IMR-90 (cell line): ENCODE data around the gene NBPF8.
"Not testable (repeated sequence)": the region's sequence is repeated elsewhere in the genome, so short reads cannot be mapped to it uniquely, and the experiment has no call there.

Experiments used
- BHLHE40 ChIP-seq: fragments of 150-350 bp; IDR thresholded peaks from 2 replicates; pipeline ENCODE4 v1.6.1; 2016; ENCODE audit warnings: mild to moderate bottlenecking, low read depth, low read length
- FOS ChIP-seq: fragments of 150-350 bp; IDR thresholded peaks from 2 replicates; pipeline ENCODE4 v1.6.1; 2016; ENCODE audit warnings: low read depth, low read length
- MAZ ChIP-seq: IDR thresholded peaks from 2 replicates; pipeline ENCODE4 v1.6.1; 2012; ENCODE audit warnings: low read depth, mild to moderate bottlenecking, low read length, improper control_type of control experiment, moderate library complexity, borderline replicate concordance
- MXI1 ChIP-seq: IDR thresholded peaks from 2 replicates; pipeline ENCODE4 v1.6.1; 2012; ENCODE audit warnings: low read depth, mild to moderate bottlenecking, low read length, moderate library complexity, borderline replicate concordance
- POLR2A ChIP-seq: IDR thresholded peaks from 2 replicates; pipeline ENCODE4 v1.6.1; 2012; ENCODE audit warnings: mild to moderate bottlenecking, low read depth, low read length
- RAD21 ChIP-seq: IDR thresholded peaks from 2 replicates; pipeline ENCODE4 v1.6.1; 2012; ENCODE audit warnings: low read length, improper control_type of control experiment
- RCOR1 ChIP-seq: IDR thresholded peaks from 2 replicates; pipeline ENCODE4 v1.6.1; 2012; ENCODE audit warnings: mild to moderate bottlenecking, low read length, improper control_type of control experiment; ENCODE audit not compliant: insufficient replicate concordance
- SMC3 ChIP-seq: fragments of 150-350 bp; IDR thresholded peaks from 2 replicates; pipeline ENCODE4 v1.6.1; 2016; ENCODE audit warnings: low read depth, mild to moderate bottlenecking, antibody characterized with exemption, low read length, moderate library complexity
- TF ChIP-seq, protein P1 (sequence below): conservative IDR thresholded peaks from 2 replicates; pipeline ENCODE4 v1.5.1; 2012; ENCODE audit warnings: mild to moderate bottlenecking, low read depth, low read length, improper control_type of control experiment

DNA sequence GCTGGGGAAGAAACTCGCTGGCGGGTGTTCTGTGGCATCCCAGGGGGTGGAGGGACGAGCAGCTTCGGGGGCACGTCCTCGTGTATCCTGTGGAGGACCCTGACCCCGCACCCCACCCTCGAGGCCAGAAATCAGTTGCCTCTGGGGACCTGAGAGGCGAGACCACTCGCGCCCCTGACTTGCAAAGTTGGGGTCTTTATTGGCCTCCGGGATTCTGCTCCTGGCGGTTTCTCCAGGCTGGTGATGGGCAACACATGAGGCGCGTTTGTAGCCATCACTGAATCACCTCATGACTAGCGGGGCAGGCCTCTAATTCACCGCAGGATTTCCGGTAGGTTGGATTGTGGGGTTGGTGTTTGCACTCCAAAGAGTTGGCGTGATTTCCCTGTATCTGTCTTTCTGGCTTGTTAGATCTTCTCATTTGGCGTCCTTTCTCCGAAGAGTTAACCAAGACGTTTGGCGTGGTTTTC lies 692 bp downstream of the NBPF8 start:
- TF ChIP-seq, protein P1, sequence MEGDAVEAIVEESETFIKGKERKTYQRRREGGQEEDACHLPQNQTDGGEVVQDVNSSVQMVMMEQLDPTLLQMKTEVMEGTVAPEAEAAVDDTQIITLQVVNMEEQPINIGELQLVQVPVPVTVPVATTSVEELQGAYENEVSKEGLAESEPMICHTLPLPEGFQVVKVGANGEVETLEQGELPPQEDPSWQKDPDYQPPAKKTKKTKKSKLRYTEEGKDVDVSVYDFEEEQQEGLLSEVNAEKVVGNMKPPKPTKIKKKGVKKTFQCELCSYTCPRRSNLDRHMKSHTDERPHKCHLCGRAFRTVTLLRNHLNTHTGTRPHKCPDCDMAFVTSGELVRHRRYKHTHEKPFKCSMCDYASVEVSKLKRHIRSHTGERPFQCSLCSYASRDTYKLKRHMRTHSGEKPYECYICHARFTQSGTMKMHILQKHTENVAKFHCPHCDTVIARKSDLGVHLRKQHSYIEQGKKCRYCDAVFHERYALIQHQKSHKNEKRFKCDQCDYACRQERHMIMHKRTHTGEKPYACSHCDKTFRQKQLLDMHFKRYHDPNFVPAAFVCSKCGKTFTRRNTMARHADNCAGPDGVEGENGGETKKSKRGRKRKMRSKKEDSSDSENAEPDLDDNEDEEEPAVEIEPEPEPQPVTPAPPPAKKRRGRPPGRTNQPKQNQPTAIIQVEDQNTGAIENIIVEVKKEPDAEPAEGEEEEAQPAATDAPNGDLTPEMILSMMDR = not testable (repeated sequence)
- not testable (repeated sequence) for TF ChIP-seq POLR2A, RCOR1, MXI1, BHLHE40, RAD21, MAZ, SMC3, FOS
